Hepatocyte (in vitro differentiated cells): ENCODE results near the gene TMEM185B. TPM values are rescaled to one million over a fixed set of nuclear protein-coding genes. Genes with fewer than 3 reads are reported as not detected.
"Not testable (repeated sequence)": the region's sequence is repeated elsewhere in the genome, so short reads cannot be mapped to it uniquely, and the experiment has no call there.

Source experiments
- DNase-seq: peaks from one replicate; pipeline ENCODE4 v3.0.0-alpha.2; 2016; ENCODE audit warnings: low spot score
- H2AFZ ChIP-seq: fragments of 200-600 bp; sonication (generic); 2 replicates; pipeline ENCODE4 v1.6.0; 2016; ENCODE audit warnings: antibody characterized with exemption, mild to moderate bottlenecking
- H3K27ac ChIP-seq: fragments of 200-600 bp; sonication (generic); 2 replicates; pipeline ENCODE4 v1.5.1; 2016; ENCODE audit warnings: mild to moderate bottlenecking
- H3K27me3 ChIP-seq: fragments of 200-600 bp; sonication (generic); 2 replicates; pipeline ENCODE4 v1.6.1; 2016
- H3K36me3 ChIP-seq: fragments of 200-600 bp; sonication (generic); replicated peaks from 2 replicates; pipeline ENCODE4 v1.5.1; 2016; ENCODE audit warnings: low read depth; ENCODE audit not compliant: insufficient read depth
- H3K4me1 ChIP-seq: fragments of 200-600 bp; sonication (generic); 2 replicates; pipeline ENCODE4 v1.5.1; 2016; ENCODE audit warnings: mild to moderate bottlenecking, moderate library complexity; ENCODE audit not compliant: insufficient read depth
- H3K4me2 ChIP-seq: fragments of 200-600 bp; sonication (generic); 2 replicates; pipeline ENCODE4 v1.6.0; 2016
- H3K4me3 ChIP-seq: fragments of 200-600 bp; sonication (generic); 2 replicates; pipeline ENCODE4 v1.5.1; 2016; ENCODE audit warnings: mild to moderate bottlenecking
- H3K79me2 ChIP-seq: fragments of 200-600 bp; sonication (generic); 2 replicates; pipeline ENCODE4 v1.6.0; 2017; ENCODE audit warnings: mild to moderate bottlenecking
- H3K9me2 ChIP-seq: fragments of 200-600 bp; sonication (generic); replicated peaks from 2 replicates; pipeline ENCODE4 v1.6.0; 2017; ENCODE audit warnings: mild to moderate bottlenecking; ENCODE audit not compliant: insufficient read depth
- H3K9me3 ChIP-seq: fragments of 200-600 bp; sonication (generic); 2 replicates; pipeline ENCODE4 v1.5.1; 2016; ENCODE audit warnings: low read depth, mild to moderate bottlenecking
- H4K20me1 ChIP-seq: fragments of 200-600 bp; sonication (generic); 2 replicates; pipeline ENCODE4 v1.6.0; 2016; ENCODE audit warnings: mild to moderate bottlenecking; ENCODE audit not compliant: insufficient read depth, poor library complexity, severe bottlenecking
- EZH2 ChIP-seq: fragments of 200-600 bp; sonication (generic); IDR thresholded peaks from 2 replicates; pipeline ENCODE4 v1.6.1; 2016; ENCODE audit warnings: antibody characterized with exemption, mild to moderate bottlenecking, borderline replicate concordance
- EZH2phosphoT487 ChIP-seq: fragments of 200-600 bp; sonication (generic); IDR thresholded peaks from one replicate; pipeline ENCODE4 v1.6.1; 2018; ENCODE audit warnings: antibody characterized with exemption, mild to moderate bottlenecking, low read depth, moderate library complexity; ENCODE audit not compliant: unreplicated experiment, severe bottlenecking
- whole genome bisulfite sequencing: methylation state at CpG from one replicate; pipeline ENCODE4 v1.1.6; 2016; ENCODE audit warnings: low lambda C conversion rate; ENCODE audit errors: missing lambda C conversion rate; 5-methylcytosine and 5-hydroxymethylcytosine counted together
- polyA plus RNA-seq: library from polyadenylated mRNA; unstranded; fragments of >200 nt; fragmentation: Nextera tagmentation; extraction: Ambion mirVana; gene quantifications from 2 replicates; pipeline ENCODE4 v1.2.1, GENCODE V29; 2016
- total RNA-seq: library from RNA; depleted of rRNA; stranded (reverse); fragments of >200 nt; gene quantifications from 2 replicates; pipeline ENCODE4 v1.2.3, GENCODE V29; 2014
- TF ChIP-seq, protein P1 (sequence below): fragments of 200-600 bp; sonication (generic); IDR thresholded peaks from 2 replicates; pipeline ENCODE4 v1.5.1; 2016; ENCODE audit warnings: antibody characterized with exemption, mild to moderate bottlenecking; ENCODE audit not compliant: poor library complexity

Gene TMEM185B
- total and polyA plus RNA-seq, 2 experiments from 2014 or later, result 24.0 to 26.2 TPM

DNA sequence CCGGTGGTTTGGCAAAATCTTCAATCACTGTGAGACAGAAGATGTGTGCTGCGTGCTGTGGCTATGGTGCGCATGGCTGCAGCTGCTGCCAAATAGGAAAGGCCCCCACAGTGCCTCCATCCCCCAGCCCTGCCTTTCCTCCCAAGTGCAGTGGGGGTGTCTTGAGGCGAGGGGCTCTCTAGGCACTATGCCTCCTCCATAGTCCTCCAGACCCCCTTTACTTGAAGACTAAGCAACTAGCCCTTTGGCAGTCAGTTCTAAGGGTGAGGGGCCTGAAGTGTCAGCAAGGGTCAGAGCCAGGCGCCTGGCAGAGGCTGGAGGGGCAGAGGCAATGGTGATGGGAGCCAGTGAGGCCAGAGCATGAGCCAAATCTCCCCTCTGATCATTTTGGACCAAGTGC, 13.6 kb upstream of the TMEM185B start:
- H2AFZ ChIP-seq, result no peak overlapping the region
- H4K20me1 ChIP-seq, result no peaks in the 10 kb centered on the region
- no peaks in the 10 kb centered on the region for H3K79me2 ChIP-seq
- DNase-seq, result no peak
- H3K9me2 ChIP-seq, result no peaks in the 10 kb centered on the region
- H3K27me3 ChIP-seq, result no peaks in the 10 kb centered on the region
- no peak overlapping the region for H3K27ac ChIP-seq
- no peak for TF ChIP-seq EZH2
- TF ChIP-seq, protein P1, sequence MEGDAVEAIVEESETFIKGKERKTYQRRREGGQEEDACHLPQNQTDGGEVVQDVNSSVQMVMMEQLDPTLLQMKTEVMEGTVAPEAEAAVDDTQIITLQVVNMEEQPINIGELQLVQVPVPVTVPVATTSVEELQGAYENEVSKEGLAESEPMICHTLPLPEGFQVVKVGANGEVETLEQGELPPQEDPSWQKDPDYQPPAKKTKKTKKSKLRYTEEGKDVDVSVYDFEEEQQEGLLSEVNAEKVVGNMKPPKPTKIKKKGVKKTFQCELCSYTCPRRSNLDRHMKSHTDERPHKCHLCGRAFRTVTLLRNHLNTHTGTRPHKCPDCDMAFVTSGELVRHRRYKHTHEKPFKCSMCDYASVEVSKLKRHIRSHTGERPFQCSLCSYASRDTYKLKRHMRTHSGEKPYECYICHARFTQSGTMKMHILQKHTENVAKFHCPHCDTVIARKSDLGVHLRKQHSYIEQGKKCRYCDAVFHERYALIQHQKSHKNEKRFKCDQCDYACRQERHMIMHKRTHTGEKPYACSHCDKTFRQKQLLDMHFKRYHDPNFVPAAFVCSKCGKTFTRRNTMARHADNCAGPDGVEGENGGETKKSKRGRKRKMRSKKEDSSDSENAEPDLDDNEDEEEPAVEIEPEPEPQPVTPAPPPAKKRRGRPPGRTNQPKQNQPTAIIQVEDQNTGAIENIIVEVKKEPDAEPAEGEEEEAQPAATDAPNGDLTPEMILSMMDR, result no peak
- no peak for TF ChIP-seq EZH2phosphoT487
- no peak overlapping the region for H3K4me2 ChIP-seq
- H3K9me3 ChIP-seq, result no peaks in the 10 kb centered on the region
- 69% methylated on average over 5 of the region's 5 CpGs for WGBS
- H3K36me3 ChIP-seq, result no peaks in the 10 kb centered on the region
- peaks cover 17% of the 10 kb centered on the region for H3K4me1 ChIP-seq
- H3K4me3 ChIP-seq, result no peak overlapping the region

DNA sequence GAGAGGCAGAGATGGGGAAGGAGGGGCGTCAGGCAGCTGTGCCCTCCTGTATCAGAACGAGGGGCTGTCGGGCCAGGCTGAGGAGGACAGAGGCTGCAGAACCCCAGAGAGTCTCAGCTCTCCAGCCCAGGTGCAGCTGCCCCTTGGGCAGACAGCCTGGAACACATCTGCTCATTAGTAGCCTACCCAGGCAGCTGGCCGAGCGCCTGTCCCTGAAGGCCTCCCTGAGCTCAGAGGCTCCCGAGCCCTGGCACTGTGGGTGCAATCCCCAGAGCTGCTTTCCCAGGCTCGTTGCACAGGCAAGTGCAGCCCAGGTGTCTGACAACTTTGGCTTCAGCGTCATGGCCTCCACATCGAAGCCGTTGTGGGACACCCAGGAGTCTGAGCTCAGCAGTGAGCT, 13.1 kb upstream of the TMEM185B start:
- 88% methylated on average over 10 of the region's 10 CpGs for WGBS
- no peak for TF ChIP-seq EZH2
- TF ChIP-seq, protein P1, result no peak
- Histone ChIP-seq H3K4me1 (peaks cover 17% of the 10 kb centered on the region), H3K36me3 (no peaks in the 10 kb centered on the region), H3K4me3 (no peak overlapping the region), H3K4me2 (no peak overlapping the region), H3K27ac (no peak overlapping the region), H3K9me3 (no peaks in the 10 kb centered on the region), H3K9me2 (no peaks in the 10 kb centered on the region), H4K20me1 (no peaks in the 10 kb centered on the region), H3K27me3 (no peaks in the 10 kb centered on the region), H3K79me2 (no peaks in the 10 kb centered on the region), H2AFZ (no peak overlapping the region)
- DNase-seq, result no peak

DNA sequence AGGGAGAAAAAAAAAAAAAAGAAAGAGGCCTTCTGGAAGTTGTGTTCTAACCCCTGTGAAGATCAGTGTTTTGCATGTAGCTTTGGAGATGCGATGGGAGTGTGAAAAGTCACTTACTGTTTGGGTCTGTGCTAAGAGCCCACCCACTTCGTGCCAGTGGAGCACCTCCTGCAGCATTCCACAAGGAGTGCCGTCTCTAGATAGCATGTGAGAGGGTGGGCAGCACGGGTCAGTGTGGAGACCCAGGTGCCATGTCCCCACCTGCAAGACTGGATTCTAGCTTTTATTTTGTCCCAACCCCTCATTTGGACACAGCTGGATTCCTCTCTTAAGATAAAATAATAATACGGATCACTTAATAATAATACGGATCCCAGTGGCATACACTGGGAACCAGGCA, 12.5 kb upstream of the TMEM185B start:
- Histone ChIP-seq H3K36me3 (no peaks in the 10 kb centered on the region), H4K20me1 (no peaks in the 10 kb centered on the region), H3K4me1 (peaks cover 23% of the 10 kb centered on the region), H3K79me2 (no peaks in the 10 kb centered on the region), H2AFZ (no peak overlapping the region), H3K27me3 (no peaks in the 10 kb centered on the region), H3K27ac (no peak overlapping the region), H3K4me3 (no peak overlapping the region), H3K9me3 (no peaks in the 10 kb centered on the region), H3K9me2 (no peaks in the 10 kb centered on the region), H3K4me2 (no peak overlapping the region)
- DNase-seq, result no peak
- TF ChIP-seq EZH2 (no peak), EZH2phosphoT487 (no peak)
- TF ChIP-seq, protein P1, result no peak
- WGBS, result 94% methylated on average over 6 of the region's 6 CpGs

DNA sequence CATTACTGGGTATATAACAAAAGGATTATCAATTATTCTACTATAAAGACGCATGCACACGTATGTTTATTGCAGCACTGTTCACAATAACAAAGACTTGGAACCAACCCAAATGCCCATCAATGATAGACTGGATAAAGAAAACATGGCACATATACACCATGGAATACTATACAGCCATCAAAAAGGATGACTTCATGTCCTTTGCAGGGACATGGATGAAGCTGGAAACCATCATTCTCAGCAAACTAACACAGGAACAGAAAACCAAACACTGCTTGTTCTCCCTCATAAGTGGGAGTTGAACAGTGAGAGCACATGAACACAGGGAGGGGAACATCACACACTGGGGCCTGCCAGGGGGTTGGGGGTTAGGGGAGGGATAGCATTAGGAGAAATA, 12.0 kb upstream of the TMEM185B start:
- H3K27me3 ChIP-seq, DNase-seq, H3K9me2 ChIP-seq, H3K36me3 ChIP-seq, H3K9me3 ChIP-seq, H3K27ac ChIP-seq, H2AFZ ChIP-seq, H4K20me1 ChIP-seq, H3K4me3 ChIP-seq, H3K4me2 ChIP-seq, H3K79me2 ChIP-seq: not testable (repeated sequence)
- H3K4me1 ChIP-seq, result peaks cover 25% of the 10 kb centered on the region
- WGBS, result 95% methylated on average over 2 of the region's 2 CpGs
